UCSD-AML1 (cell line): ENCODE results near the gene SPTBN5.
A peak's percentile ranks its signal among the peaks of the same experiment; 100 is the strongest.

Source experiments
- DNase-seq: peaks from one replicate; lab custom pipeline; 2025; ENCODE audit not compliant: unreplicated experiment; lab: John Stamatoyannopoulos, UW

The SPTBN5 gene

DNA sequence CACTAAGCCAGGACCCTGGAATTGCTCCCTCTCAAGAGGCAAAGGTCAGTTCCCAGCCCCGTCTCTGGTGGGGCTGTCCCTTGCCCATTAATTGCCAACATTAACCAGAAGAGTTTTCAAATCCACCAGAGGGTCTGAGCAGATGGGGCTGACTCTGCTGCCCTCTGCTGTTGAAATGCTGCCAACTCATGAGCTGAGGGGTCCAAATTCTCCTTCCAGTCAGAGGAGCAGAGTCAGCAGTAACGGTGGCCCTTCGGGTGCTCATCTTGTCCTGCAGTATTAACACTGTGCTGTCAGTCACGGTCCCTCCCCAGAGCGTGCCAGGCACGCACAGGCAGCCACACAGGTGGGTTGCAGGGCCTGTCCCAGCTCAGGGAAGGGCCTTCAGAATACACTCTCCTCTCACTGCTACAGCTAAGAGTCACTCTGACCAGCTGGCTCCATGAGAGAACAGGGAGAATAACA is 10.7 kb upstream of the SPTBN5 start:
- DNase-seq, result peak; percentile 70

- DNase-seq, result no peak
Observed at GRCh38 chr15:41903782-41904181, 9.9 kb upstream of the SPTBN5 start.

- no peak for DNase-seq
Observed at GRCh38 chr15:41901431-41901830, 7.6 kb upstream of the SPTBN5 start.

- DNase-seq, result no peak
Observed at GRCh38 chr15:41900526-41901380, 6.9 kb upstream of the SPTBN5 start.

DNA sequence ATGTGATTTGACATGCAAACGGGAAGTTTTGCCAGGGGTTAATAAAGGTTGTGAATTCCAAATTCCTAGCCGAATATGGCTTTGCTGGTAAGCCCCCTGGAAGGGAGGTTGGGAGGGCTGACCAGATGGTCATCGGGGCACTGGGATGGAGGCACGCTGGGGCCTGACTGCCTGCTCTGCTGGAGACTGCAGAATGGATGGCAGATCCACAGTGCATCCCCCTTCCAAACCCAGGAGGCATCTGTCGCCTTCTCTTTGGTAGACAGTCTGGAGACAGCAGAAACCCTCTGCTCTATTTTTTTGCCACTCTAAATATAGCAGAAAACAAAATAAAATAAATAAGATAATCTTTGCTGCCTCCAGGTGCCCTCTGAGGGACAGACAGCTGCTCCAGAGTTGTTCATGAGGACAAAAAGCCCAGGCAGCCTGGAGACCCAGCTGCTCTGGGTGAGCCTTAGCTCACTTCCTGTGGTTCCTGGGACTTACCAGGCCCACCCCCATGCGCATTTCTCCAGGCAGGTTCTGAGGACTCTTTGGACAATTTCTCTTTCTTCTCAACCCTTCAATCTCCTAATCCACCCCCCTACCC is 6.1 kb upstream of the SPTBN5 start:
- DNase-seq, result no peak

- no peak for DNase-seq
Observed at GRCh38 chr15:41897363-41897799, 3.5 kb upstream of the SPTBN5 start.

DNA sequence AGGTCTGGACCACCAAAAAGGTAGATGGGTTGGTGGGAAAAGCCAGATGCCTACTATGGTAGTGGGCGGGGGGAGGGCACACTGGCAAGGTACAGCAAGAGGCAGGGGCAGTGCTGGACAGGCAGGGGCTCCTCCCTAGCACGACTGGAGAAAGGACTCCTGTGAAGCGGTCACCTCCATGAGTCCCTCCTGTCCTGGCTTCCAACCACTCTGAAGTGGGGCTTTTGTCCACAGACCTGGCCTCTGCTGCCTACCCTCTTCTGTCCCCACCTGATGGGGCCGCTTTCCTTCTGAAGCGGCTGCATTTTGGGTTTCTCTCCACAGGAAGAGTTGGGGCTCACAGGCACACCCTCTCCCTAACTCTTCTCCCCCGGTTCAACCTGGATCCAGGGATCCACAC is 2.7 kb upstream of the SPTBN5 start:
- DNase-seq, result no peak

DNA sequence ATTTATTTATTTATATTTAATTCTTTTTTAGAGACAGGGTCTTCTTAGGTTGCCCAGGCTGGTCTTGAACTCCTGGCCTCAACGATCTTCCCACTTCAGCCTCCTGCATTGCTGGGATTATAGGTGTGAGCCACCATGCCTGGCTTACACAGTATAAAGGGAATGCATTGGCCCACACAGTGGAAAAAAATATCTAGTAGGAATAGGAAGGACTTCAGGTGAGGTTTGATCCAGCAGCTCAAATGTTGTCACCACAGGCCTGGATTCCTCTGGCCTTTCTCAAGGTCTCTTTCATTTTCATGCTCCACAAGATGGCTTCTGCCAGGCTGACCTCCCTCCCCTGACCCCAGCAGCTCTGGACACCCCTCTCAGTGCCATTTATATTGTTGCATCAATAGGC is 2.1 kb upstream of the SPTBN5 start:
- no peak for DNase-seq

- no peak for DNase-seq
Observed at GRCh38 chr15:41895491-41895890, 1.6 kb upstream of the SPTBN5 start.

GRCh38 chr15:41894791-41895463 is 1.1 kb upstream of the SPTBN5 start:
- peak; percentile 77 for DNase-seq

DNA sequence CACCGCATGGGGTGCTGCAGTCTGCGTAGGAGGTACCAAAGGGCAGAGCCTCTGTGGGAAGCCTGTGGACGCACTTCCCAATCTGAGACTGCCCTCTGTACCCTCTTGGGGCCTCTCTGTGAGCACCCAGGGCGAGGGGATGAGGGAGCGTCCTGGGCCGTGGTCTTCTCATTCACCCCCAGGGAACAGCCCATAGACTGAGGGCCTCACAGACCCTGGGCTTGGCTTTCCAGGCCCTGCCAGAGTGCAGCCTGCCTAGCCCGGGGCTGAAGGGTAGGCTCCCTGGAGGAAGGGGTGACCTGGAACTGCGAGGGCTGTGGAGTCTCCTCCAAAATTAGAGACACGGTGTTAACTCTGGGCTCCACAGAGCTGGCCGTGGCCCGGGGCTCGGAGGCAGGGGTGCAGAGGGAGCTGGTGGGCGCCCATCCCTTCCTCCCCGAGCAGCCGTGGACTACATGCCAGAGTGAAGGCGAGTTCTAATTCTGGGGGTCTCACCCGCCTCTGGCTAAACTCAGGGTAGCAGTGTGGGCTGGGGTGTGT is 468 bp upstream of the SPTBN5 start:
- DNase-seq, result no peak

DNA sequence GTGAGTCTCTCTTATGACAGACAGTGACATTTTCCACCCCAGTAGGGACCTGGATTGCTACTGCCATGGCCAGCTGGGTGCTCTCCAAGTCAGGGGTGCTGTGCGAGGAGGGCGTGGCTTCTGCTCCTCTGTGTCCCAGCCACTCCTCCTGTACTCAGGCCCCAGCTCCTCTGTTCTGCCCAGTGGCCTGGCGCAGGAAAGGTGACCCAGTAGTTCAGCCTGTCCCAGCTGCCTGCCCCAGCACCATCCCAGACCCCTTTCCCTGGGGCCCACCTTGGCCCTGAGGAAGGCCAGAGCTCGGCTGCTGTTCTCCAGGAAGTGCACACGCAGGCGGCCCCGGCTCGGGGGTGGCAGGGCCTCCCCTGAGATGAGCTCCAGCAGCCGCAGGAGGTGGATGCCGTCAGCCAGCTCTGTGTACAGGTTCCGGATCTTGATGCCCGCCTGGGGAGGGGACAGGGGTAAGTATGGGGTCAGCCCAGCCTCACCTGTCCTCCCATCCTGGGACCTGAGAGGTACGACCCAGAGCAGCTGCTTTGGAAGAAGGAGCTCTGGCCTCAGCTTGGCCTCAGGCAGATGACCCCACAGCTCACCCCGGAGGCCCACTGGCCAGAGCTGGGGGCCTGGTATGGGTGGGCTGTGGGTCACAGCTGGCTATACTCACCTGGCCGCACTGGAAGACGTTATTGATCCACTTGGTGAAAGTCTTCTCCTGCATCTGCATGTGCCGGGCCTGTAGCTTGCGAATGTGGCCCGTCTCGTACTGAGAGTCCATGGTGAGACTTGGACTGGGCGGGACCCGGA is 1.0 kb downstream of the SPTBN5 start:
- no peak for DNase-seq

DNA sequence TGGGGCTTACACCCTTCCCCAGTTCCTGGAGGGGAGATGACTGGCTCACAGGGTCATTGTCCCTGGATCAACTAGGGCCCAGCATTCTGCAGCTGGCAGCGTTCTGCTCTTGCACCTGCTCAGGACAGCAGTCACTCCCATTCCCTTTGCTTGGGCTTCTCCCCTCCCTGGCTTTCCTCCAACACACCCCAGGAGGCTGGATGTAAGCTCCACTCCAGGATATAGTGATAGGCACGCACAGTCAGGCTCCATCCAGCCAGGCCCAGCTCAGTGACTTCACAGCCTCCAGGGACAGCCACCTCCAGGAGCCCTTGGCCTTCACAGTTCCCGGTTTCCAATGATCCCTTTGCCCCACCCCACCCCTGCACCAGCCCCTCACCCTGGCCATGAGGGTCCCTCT is 1.9 kb downstream of the SPTBN5 start:
- DNase-seq, result no peak

DNA sequence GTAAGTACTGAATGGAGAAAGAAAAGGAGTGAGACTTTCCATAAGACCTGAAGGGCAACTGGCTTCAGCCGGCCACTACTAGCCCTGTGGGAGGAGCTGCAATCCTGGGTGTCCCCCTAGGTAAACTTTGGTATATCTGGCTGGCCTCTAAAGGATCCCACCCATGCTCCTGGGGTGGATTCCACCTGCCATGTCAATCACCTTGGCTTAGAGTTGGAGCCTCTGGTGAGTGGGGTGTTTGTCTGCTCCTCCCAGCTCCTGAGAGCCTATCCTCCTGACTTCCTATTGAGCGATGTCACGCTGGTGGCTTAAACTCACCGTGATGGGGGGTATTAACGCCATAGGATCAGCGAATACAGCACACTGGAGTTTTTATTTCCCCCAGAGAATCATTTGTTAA is 2.6 kb downstream of the SPTBN5 start:
- no peak for DNase-seq

DNA sequence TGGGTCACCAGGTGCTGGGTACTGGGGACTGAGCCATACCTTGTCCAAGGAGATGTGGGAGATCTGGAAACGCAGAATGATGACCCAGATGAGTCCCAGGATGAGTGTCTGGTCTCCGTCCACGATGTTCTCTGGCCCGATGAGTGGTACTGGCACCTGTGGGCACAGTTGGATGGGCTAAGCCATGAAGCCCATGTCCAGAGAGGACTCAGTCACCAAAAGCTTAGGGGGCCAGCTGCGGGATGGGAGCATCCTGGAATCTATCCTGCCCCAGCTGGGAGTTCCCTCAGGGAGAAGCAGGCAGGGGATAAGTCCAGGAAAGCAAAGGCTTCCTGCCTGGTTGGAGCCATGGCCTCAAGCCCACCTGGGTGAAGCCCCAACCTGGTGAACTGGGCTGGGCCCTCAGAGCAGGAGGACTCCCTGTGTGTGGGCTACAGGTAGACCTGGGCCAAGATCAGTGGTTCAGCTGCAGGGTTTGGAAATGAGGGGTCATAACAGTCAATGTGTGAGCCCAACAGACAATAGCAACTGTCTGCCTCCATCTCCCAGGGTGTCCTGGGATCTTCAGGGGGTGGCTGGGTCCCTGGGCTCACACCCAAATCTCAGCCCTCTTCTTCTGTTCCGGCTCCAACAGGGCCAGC is 3.7 kb downstream of the SPTBN5 start:
- no peak for DNase-seq

DNA sequence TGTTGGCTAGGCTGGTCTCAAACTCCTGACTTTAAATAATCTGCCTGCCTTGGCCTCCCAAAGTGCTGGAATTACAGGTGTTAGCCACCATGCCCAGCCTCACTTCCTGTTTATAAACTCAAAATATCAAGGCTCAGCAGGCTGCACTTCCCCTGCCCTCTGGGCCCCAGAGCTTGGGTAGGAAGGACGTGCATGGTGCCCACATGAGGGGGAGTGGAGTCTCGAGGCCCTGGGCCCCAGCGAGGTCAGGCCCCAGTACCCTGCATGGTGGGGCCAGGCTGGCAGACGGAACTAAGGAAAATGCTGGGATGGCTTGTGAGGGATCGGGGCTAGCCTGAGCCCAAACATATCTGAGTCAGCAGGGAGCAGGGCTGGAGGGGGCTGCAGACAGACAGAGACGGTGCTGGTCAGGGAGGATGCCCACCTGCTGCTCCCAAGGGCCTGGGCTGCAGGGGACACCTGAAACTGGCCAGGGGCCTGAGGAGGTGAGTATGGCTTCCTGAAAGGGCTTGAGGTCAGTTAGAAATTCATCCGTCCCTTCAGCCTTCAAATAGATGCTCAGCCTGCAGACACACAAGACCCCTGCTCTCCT is 5.1 kb downstream of the SPTBN5 start:
- DNase-seq, result peak; percentile 35

DNA sequence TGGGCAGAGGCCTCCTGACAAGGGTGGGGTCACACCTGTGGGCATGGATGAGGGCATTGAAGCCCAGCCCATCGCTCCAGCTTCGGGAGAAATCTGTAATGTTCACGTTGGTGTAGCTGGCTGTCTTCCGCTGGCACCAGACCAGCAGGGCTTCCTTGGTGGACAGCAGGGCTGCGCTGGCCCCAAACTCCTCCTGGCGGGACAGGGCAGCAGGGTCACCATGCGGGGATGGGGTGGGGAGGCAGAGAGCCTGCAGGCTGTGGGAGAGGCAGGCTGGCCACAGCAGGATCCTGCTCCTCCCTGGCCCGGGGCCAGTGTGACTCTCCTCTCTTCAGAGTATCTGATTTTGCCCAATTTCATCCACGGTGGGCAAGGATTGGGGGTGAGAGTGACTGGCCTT is 6.0 kb downstream of the SPTBN5 start:
- no peak for DNase-seq

DNA sequence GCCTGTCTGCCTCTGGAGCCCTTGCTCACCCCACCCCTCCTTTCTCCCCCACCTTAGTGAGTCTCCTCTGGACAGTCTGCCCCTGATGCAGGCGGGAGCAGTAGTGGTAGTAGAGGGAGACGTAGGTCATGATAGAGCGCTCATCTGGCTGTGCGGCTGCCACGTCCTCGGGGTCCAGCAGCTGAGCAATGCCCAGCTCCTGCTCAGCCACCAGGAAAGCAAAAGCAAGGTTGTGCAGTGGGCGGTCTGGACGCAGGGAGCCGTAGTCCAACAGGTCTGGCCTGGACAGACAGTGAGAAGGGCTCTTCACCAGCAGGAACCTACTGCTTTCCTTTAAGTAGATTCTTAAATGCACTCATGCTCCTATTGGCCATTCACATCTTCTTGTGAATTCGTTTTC is 6.7 kb downstream of the SPTBN5 start:
- DNase-seq, result no peak

DNA sequence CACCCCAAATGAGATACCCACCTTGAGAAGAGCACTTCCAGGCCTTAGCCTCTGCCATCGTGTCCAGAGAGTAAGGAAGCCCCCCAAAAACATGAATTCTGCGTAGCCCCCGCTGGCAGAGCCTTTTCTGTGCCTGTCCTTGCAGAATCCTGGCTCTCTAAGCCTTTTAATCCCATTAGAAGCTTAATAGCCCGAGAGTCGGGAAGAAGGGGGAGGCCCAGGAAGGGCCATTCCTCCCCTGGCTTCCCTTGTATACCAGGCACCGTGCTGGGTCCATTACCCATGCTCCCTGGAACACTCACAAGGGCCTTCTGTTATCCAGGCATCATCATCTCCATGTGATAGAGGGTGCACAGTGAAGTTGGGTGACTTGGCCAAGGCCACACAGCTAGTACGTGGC is 7.1 kb downstream of the SPTBN5 start:
- DNase-seq, result no peak

GRCh38 chr15:41885841-41886240 is 8.0 kb downstream of the SPTBN5 start:
- DNase-seq, result no peak
